Breast epithelium (tissue), 3 donors: ENCODE measurements around the gene COL5A1.

Experiments
- CTCF ChIP-seq, 3 donors: fragments of 450-650 bp; IDR thresholded peaks; one replicate each; pipeline ENCODE4 v1.5.1; 2016 to 2017; ENCODE audit warnings: antibody characterized with exemption in 3 of 3, mild to moderate bottlenecking in 3 of 3, moderate library complexity in 3 of 3
- POLR2A ChIP-seq: fragments of 450-650 bp; IDR thresholded peaks from one replicate; pipeline ENCODE4 v1.6.1; 2016; ENCODE audit warnings: antibody characterized with exemption, mild to moderate bottlenecking, moderate library complexity
- POLR2AphosphoS5 ChIP-seq, 3 donors: sonication (generic); formaldehyde crosslinking; IDR thresholded peaks; one replicate each; pipeline ENCODE4 v1.6.1; 2017; ENCODE audit warnings: antibody characterized with exemption in 3 of 3

GRCh38 chr9:134721344-134721743 is 79.7 kb downstream of the COL5A1 start:
- no peak for TF ChIP-seq CTCF (IDR thresholded peaks at IDR 0.05)
- TF ChIP-seq POLR2A = no peak
- no peak for TF ChIP-seq POLR2AphosphoS5 (IDR thresholded peaks at IDR 0.05)
